Effector memory CD8-positive, alpha-beta T cell (primary cell): Measurements from ENCODE around the gene PSMB10.

Experiments used
- ATAC-seq: fragments of 150-1000 bp; cut with Tn5 transposase; replicated peaks from 2 replicates; pipeline ENCODE4 v1.10.0; 2021; ENCODE audit warnings: mild to moderate bottlenecking, moderate library complexity
- DNase-seq, 3 experiments: peaks; one replicate each; pipeline ENCODE4 v3.0.0; 2021
- H3K27ac Mint-ChIP-seq, 2 donors: one replicate each; pipeline ENCODE4 v1.8.0; 2022; ENCODE audit warnings: mild to moderate bottlenecking in 2 of 2, mixed read lengths in 2 of 2, moderate library complexity in 2 of 2
- H3K27me3 Mint-ChIP-seq, 2 donors: one replicate each; pipeline ENCODE4 v1.8.0; 2022; ENCODE audit warnings: mixed read lengths in 2 of 2
- H3K36me3 Mint-ChIP-seq: one replicate; pipeline ENCODE4 v1.8.0; 2022; ENCODE audit warnings: mild to moderate bottlenecking, moderate library complexity, mixed read lengths; ENCODE audit not compliant: insufficient read depth
- H3K4me1 Mint-ChIP-seq, 2 donors: one replicate each; pipeline ENCODE4 v1.8.0; 2022; ENCODE audit warnings: low read depth in 2 of 2, mixed read lengths in 2 of 2
- H3K4me3 Mint-ChIP-seq, 2 donors: one replicate each; pipeline ENCODE4 v1.8.0; 2022; ENCODE audit warnings: mild to moderate bottlenecking in 2 of 2, mixed read lengths in 2 of 2, moderate library complexity in 2 of 2
- H3K9me3 Mint-ChIP-seq, 2 donors: one replicate each; pipeline ENCODE4 v1.8.0; 2022; ENCODE audit warnings: mixed read lengths in 2 of 2

PSMB10 gene

GRCh38 chr16:67893743-67894399 lies 42.8 kb downstream of the PSMB10 start:
- no peak for DNase-seq
- peak overlapping the region; percentile 95 to 97 for H3K27ac Mint-ChIP-seq

GRCh38 chr16:67892899-67893742 lies 43.5 kb downstream of the PSMB10 start, which contains the start of gene PSKH1:
Gene PSKH1, plus strand, starts transcription at chr16:67893254. Its CDS starts 15,496 bp downstream, at chr16:67908750.
- Mint-ChIP-seq H3K9me3 (no peaks in the 10 kb centered on the region), H3K36me3 (peaks cover 8% of the 10 kb centered on the region), H3K4me3 (peak within 1 kb of the TSS; percentile 94 to 95), H3K27ac (peak within 1 kb of the TSS; percentile 95 to 97), H3K4me1 (peaks cover 18 to 22% of the 10 kb centered on the region in 2 donors), H3K27me3 (no peaks in the 10 kb centered on the region)
- DNase-seq, result peak; percentile 82 to 87 (median 87)
- peak; percentile 98 for ATAC-seq

More at GRCh38 chr16:67893743-67894399, 42.8 kb downstream of the PSMB10 start:
- no peak for ATAC-seq
- H3K4me3 Mint-ChIP-seq, result peak overlapping the region; percentile 94 to 95
- no peaks in the 10 kb centered on the region for H3K9me3 Mint-ChIP-seq
- H3K36me3 Mint-ChIP-seq, result peaks cover 8% of the 10 kb centered on the region
- H3K4me1 Mint-ChIP-seq, result peaks cover 18 to 22% of the 10 kb centered on the region in 2 donors
- no peaks in the 10 kb centered on the region for H3K27me3 Mint-ChIP-seq

- Mint-ChIP-seq H3K27ac (peak overlapping the region; percentile 95 to 97), H3K9me3 (no peaks in the 10 kb centered on the region), H3K36me3 (peaks cover 8% of the 10 kb centered on the region), H3K4me1 (peaks cover 18 to 22% of the 10 kb centered on the region in 2 donors), H3K27me3 (no peaks in the 10 kb centered on the region), H3K4me3 (peak overlapping the region; percentile 94 to 95)
- DNase-seq (no peak), ATAC-seq (no peak)
These were observed 44.3 kb downstream of the PSMB10 start for GRCh38 chr16:67892375-67892774.

GRCh38 chr16:67888331-67888730 lies 48.3 kb downstream of the PSMB10 start:
- no peak overlapping the region for H3K4me3 Mint-ChIP-seq
- DNase-seq (no peak), ATAC-seq (no peak)
- no peaks in the 10 kb centered on the region for H3K9me3 Mint-ChIP-seq
- H3K27me3 Mint-ChIP-seq, result no peaks in the 10 kb centered on the region
- H3K4me1 Mint-ChIP-seq, result peaks cover 5 to 7% of the 10 kb centered on the region in 2 donors
- peaks cover 18% of the 10 kb centered on the region for H3K36me3 Mint-ChIP-seq
- no peak overlapping the region for H3K27ac Mint-ChIP-seq

GRCh38 chr16:67886387-67886786 lies 50.3 kb downstream of the PSMB10 start:
- peak overlapping the region in 1 of 2 donors; percentile 71 for H3K27ac Mint-ChIP-seq
- H3K4me3 Mint-ChIP-seq, result no peak overlapping the region

GRCh38 chr16:67885976-67886375 lies 50.7 kb downstream of the PSMB10 start:
- H3K4me3 Mint-ChIP-seq, result no peak overlapping the region
- peaks cover 24% of the 10 kb centered on the region for H3K36me3 Mint-ChIP-seq

More at GRCh38 chr16:67886387-67886786, 50.3 kb downstream of the PSMB10 start:
- ATAC-seq (no peak), DNase-seq (no peak)
- H3K4me1 Mint-ChIP-seq, result peaks cover 0 to 6% of the 10 kb centered on the region in 2 donors
- no peaks in the 10 kb centered on the region for H3K9me3 Mint-ChIP-seq
- H3K36me3 Mint-ChIP-seq, result peaks cover 21% of the 10 kb centered on the region
- H3K27me3 Mint-ChIP-seq, result no peaks in the 10 kb centered on the region

GRCh38 chr16:67885545-67885944 lies 51.1 kb downstream of the PSMB10 start:
- H3K4me3 Mint-ChIP-seq, result no peak overlapping the region
- no peaks in the 10 kb centered on the region for H3K9me3 Mint-ChIP-seq
- ATAC-seq (no peak), DNase-seq (no peak)
- H3K36me3 Mint-ChIP-seq, result peaks cover 28% of the 10 kb centered on the region
- H3K27ac Mint-ChIP-seq, result no peak overlapping the region
- H3K27me3 Mint-ChIP-seq, result no peaks in the 10 kb centered on the region
- peaks cover 0 to 6% of the 10 kb centered on the region in 2 donors for H3K4me1 Mint-ChIP-seq

More at GRCh38 chr16:67885976-67886375, 50.7 kb downstream of the PSMB10 start:
- Mint-ChIP-seq H3K27me3 (no peaks in the 10 kb centered on the region), H3K9me3 (no peaks in the 10 kb centered on the region), H3K4me1 (peaks cover 0 to 6% of the 10 kb centered on the region in 2 donors), H3K27ac (no peak overlapping the region)
- DNase-seq (no peak), ATAC-seq (no peak)

- DNase-seq, result no peak
- Mint-ChIP-seq H3K4me1 (peaks cover 0 to 6% of the 10 kb centered on the region in 2 donors), H3K27ac (peak within 1 kb of the TSS in 1 of 2 donors; percentile 88), H3K27me3 (no peaks in the 10 kb centered on the region), H3K36me3 (peaks cover 33% of the 10 kb centered on the region), H3K4me3 (no peak within 1 kb of the TSS), H3K9me3 (no peaks in the 10 kb centered on the region)
- ATAC-seq, result no peak
These were observed 52.0 kb downstream of the PSMB10 start, which contains the start of gene NRN1L for GRCh38 chr16:67884684-67885083. Gene NRN1L, plus strand, starts transcription at chr16:67884885. Its CDS starts 19 bp downstream, at chr16:67884904.
